Suprapubic skin (tissue), 4 donors: ENCODE results near the gene ROR2.
A peak's percentile ranks its signal among the peaks of the same experiment; 100 is the strongest.

Source experiments
- EP300 ChIP-seq: sonication (generic); formaldehyde crosslinking; IDR thresholded peaks from one replicate; pipeline ENCODE4 v1.6.1; 2017; ENCODE audit warnings: antibody characterized with exemption
- POLR2A ChIP-seq, 2 donors: fragments of 450-650 bp; IDR thresholded peaks; one replicate each; pipeline ENCODE4 v1.6.1; 2017; ENCODE audit warnings: antibody characterized with exemption in 2 of 2, mild to moderate bottlenecking in 2 of 2, moderate library complexity in 2 of 2
- POLR2AphosphoS5 ChIP-seq, 3 donors: sonication (generic); formaldehyde crosslinking; IDR thresholded peaks; one replicate each; pipeline ENCODE4 v1.6.1; 2017; ENCODE audit warnings: antibody characterized with exemption in 3 of 3
- TF ChIP-seq, protein P1 (sequence below), 2 donors: fragments of 200-600 bp in 1 of 2; fragments of 450-650 bp in 1 of 2; sonication (generic) in 1 of 2; IDR thresholded peaks; one replicate each; pipeline ENCODE4 v1.5.1; 2016 to 2019; ENCODE audit warnings: antibody characterized with exemption in 2 of 2, mild to moderate bottlenecking in 1 of 2, moderate library complexity in 1 of 2

DNA sequence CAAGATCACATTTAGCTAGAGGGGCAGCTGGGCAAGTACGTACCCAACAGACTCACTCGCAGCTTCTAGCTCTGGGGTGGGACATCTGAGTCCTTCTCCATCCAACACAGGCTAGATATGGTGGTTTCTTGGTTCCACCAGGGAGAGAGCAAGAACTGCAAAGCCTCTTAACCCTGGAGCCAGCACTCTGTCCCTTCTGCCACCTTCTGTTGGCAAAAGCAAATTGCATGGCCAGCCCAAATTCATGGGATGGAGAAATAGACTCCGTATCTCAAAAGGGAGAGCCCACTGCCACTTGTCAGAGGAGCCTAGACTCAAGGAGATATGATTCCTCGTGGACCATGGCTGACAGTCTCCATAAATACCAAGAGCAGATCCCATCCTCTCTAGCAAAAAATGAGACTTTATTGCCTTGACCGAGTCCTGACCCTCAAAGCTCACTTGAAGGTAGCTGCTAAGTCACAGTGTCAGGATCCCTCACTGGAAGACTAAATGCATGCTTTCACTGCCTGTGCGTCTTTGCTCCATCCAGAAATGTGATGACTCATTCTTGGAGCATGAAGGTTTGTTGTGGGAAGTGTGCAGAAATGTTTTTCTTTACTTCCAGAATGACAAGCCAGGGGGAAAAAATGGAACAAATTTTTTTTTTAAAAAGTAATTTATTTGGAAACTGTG is 28.8 kb upstream of the ROR2 start:
- TF ChIP-seq POLR2AphosphoS5 (IDR thresholded peaks at IDR 0.05) (no peak), POLR2A (IDR thresholded peaks at IDR 0.05) (no peak), EP300 (no peak)
- TF ChIP-seq, protein P1, sequence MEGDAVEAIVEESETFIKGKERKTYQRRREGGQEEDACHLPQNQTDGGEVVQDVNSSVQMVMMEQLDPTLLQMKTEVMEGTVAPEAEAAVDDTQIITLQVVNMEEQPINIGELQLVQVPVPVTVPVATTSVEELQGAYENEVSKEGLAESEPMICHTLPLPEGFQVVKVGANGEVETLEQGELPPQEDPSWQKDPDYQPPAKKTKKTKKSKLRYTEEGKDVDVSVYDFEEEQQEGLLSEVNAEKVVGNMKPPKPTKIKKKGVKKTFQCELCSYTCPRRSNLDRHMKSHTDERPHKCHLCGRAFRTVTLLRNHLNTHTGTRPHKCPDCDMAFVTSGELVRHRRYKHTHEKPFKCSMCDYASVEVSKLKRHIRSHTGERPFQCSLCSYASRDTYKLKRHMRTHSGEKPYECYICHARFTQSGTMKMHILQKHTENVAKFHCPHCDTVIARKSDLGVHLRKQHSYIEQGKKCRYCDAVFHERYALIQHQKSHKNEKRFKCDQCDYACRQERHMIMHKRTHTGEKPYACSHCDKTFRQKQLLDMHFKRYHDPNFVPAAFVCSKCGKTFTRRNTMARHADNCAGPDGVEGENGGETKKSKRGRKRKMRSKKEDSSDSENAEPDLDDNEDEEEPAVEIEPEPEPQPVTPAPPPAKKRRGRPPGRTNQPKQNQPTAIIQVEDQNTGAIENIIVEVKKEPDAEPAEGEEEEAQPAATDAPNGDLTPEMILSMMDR (IDR thresholded peaks at IDR 0.05), result peak in 1 of 2 donors; percentile 17
